Body of pancreas (tissue), 4 donors: ENCODE data around the gene TRNAU1AP. TPM values are rescaled to one million over a fixed set of nuclear protein-coding genes. Genes with fewer than 3 reads are reported as not detected.
"Not testable (repeated sequence)": the region's sequence is repeated elsewhere in the genome, so short reads cannot be mapped to it uniquely, and the experiment has no call there.

Experiments used
- ATAC-seq: fragments of 150-250 bp; one replicate; pipeline ENCODE4 v1.9.1; 2016
- DNase-seq, 4 donors: peaks; one replicate each; pipeline ENCODE4 v3.0.0-alpha.2; 2019
- H3K27ac ChIP-seq, 4 donors: fragments of 200-600 bp; sonication (generic); 1 replicate in 3 of 4; 2 replicates in 1 of 4; pipeline versions ENCODE4 v1.5.1 to v1.6.1; 2016 to 2019; ENCODE audit warnings: mild to moderate bottlenecking in 1 of 4, mixed read lengths in 1 of 4, moderate library complexity in 1 of 4
- H3K27me3 ChIP-seq, 2 donors: fragments of 200-600 bp; sonication (generic); one replicate each; pipeline ENCODE4 v1.6.0; 2016; ENCODE audit warnings: mild to moderate bottlenecking in 1 of 2
- H3K36me3 ChIP-seq, 2 donors: fragments of 200-600 bp; sonication (generic); replicated peaks in 1 of 2; 2 replicates each; pipeline ENCODE4 v1.5.1; 2016; ENCODE audit warnings: low read depth in 2 of 2; ENCODE audit not compliant: insufficient read depth in 1 of 2
- H3K4me1 ChIP-seq: fragments of 200-600 bp; sonication (generic); one replicate; pipeline ENCODE4 v1.6.0; 2016
- H3K4me3 ChIP-seq, 2 donors: fragments of 200-600 bp; sonication (generic); 1 replicate in 1 of 2; 2 replicates in 1 of 2; pipeline ENCODE4 v1.5.1; 2016 to 2019
- H3K9me3 ChIP-seq, 3 donors: fragments of 200-600 bp; sonication (generic); 1 replicate in 2 of 3; 2 replicates in 1 of 3; pipeline ENCODE4 v1.5.1; 2016
- CTCF ChIP-seq, 7 experiments: fragments of 450-650 bp in 4 of 7; fragments of 200-600 bp in 3 of 7; sonication (generic) in 3 of 7; IDR thresholded peaks; one replicate each; pipeline ENCODE4 v1.5.1; 2016 to 2019; ENCODE audit warnings: antibody characterized with exemption in 7 of 7
- POLR2A ChIP-seq, 3 donors: fragments of 450-650 bp; IDR thresholded peaks; one replicate each; pipeline ENCODE4 v1.6.1; 2016; ENCODE audit warnings: antibody characterized with exemption in 3 of 3, mild to moderate bottlenecking in 2 of 3
- WGBS, 2 donors: methylation state at CpG; one replicate each; pipeline ENCODE4 v1.1.5; 2017; 5-methylcytosine and 5-hydroxymethylcytosine counted together
- intact Hi-C: fragments of 100-400 bp; cut with DNase I; formaldehyde crosslinking; loops from one replicate; pipeline ENCODE4 v1.15.1; 2023
- total RNA-seq, 2 donors: library from RNA; depleted of rRNA; stranded (reverse); fragments of >200 nt; gene quantifications; one replicate each; pipeline ENCODE4 v1.1.0, GENCODE V29; 2016

TRNAU1AP gene
- total RNA-seq, 2 donors from 2014 or later = 8.9 to 14.3 TPM

- TF ChIP-seq POLR2A (IDR thresholded peaks at IDR 0.05) (no peak), CTCF (IDR thresholded peaks at IDR 0.05) (no peak)
- no peak for DNase-seq
- Histone ChIP-seq H3K36me3 (peaks cover 18 to 28% of the 10 kb centered on the region in 2 donors), H3K4me1 (no peaks in the 10 kb centered on the region), H3K9me3 (no peaks in the 10 kb centered on the region), H3K27ac (no peak overlapping the region), H3K4me3 (no peak overlapping the region), H3K27me3 (no peaks in the 10 kb centered on the region)
- intact Hi-C loops = no loop called here
- 96 to 100% methylated on average over 6 to 7 of the region's 7 CpGs for WGBS, 2 donors
- no peak for ATAC-seq
Observed at GRCh38 chr1:28565040-28565439, 12.2 kb downstream of the TRNAU1AP start.

- TF ChIP-seq POLR2A (IDR thresholded peaks at IDR 0.05) (no peak), CTCF (IDR thresholded peaks at IDR 0.05) (no peak)
Observed at GRCh38 chr1:28565726-28566125, 12.8 kb downstream of the TRNAU1AP start.

GRCh38 chr1:28566931-28567330, 14.0 kb downstream of the TRNAU1AP start:
- Histone ChIP-seq H3K36me3 (peaks cover 13 to 20% of the 10 kb centered on the region in 2 donors), H3K9me3 (no peaks in the 10 kb centered on the region), H3K27me3 (no peaks in the 10 kb centered on the region), H3K4me3 (no peak overlapping the region), H3K27ac (no peak overlapping the region), H3K4me1 (no peaks in the 10 kb centered on the region)
- ATAC-seq (no peak), DNase-seq (no peak)
- intact Hi-C loops = no loop called here
- WGBS, 2 donors = 91 to 94% methylated on average over 2 of the region's 2 CpGs
- TF ChIP-seq CTCF (IDR thresholded peaks at IDR 0.05) (no peak), POLR2A (IDR thresholded peaks at IDR 0.05) (no peak)

More at GRCh38 chr1:28565726-28566125, 12.8 kb downstream of the TRNAU1AP start:
- ATAC-seq (no peak), DNase-seq (no peak)
- no peaks in the 10 kb centered on the region for H3K4me1 ChIP-seq
- no peaks in the 10 kb centered on the region for H3K27me3 ChIP-seq
- H3K27ac ChIP-seq = no peak overlapping the region
- no peak overlapping the region for H3K4me3 ChIP-seq
- intact Hi-C loops = no loop called here
- WGBS, 2 donors = 90 to 98% methylated on average over 6 of the region's 6 CpGs
- H3K36me3 ChIP-seq = peaks cover 18 to 23% of the 10 kb centered on the region in 2 donors
- no peaks in the 10 kb centered on the region for H3K9me3 ChIP-seq

- WGBS, 2 donors = 80 to 94% methylated on average over 4 of the region's 4 CpGs
- TF ChIP-seq POLR2A (IDR thresholded peaks at IDR 0.05) (no peak), CTCF (IDR thresholded peaks at IDR 0.05) (no peak)
- H3K36me3 ChIP-seq = peaks cover 3 to 11% of the 10 kb centered on the region in 2 donors
- H3K27me3 ChIP-seq = no peaks in the 10 kb centered on the region
- ATAC-seq = no peak
- no peak overlapping the region for H3K27ac ChIP-seq
- no peaks in the 10 kb centered on the region for H3K9me3 ChIP-seq
- intact Hi-C loops = no loop called here
- DNase-seq = no peak
- no peak overlapping the region for H3K4me3 ChIP-seq
- no peaks in the 10 kb centered on the region for H3K4me1 ChIP-seq
Observed at GRCh38 chr1:28571911-28572310, 19.0 kb downstream of the TRNAU1AP start.

GRCh38 chr1:28572891-28573290, 20.0 kb downstream of the TRNAU1AP start:
- H3K36me3 ChIP-seq, H3K4me3 ChIP-seq, ATAC-seq, intact Hi-C loops, H3K27ac ChIP-seq, H3K4me1 ChIP-seq, H3K27me3 ChIP-seq, H3K9me3 ChIP-seq, DNase-seq: not testable (repeated sequence)
- 86 to 94% methylated on average over 11 to 12 of the region's 12 CpGs for WGBS, 2 donors
